Activated CD4-positive, CD25-positive, alpha-beta regulatory T cell treated with anti-CD3 and anti-CD28 coated beads, Interleukin-2, amount 50 U/mL, for 24 hours (primary cell): Measurements from ENCODE around the gene FAM131C.
"Not testable (repeated sequence)": the region's sequence is repeated elsewhere in the genome, so short reads cannot be mapped to it uniquely, and the experiment has no call there.

Source experiments
- ATAC-seq, 2 donors: fragments of 150-1000 bp; cut with Tn5 transposase; one replicate each; pipeline ENCODE4 v1.10.0; 2021; ENCODE audit warnings: mild to moderate bottlenecking in 1 of 2, moderate library complexity in 1 of 2

Gene FAM131C

GRCh38 chr1:16057314-16057915 is 16.0 kb downstream of the FAM131C start:
- ATAC-seq, result not testable (repeated sequence)

GRCh38 chr1:16056521-16056912 is 16.9 kb downstream of the FAM131C start:
- ATAC-seq, result not testable (repeated sequence)

GRCh38 chr1:16055613-16056520 is 17.6 kb downstream of the FAM131C start:
- ATAC-seq, result peak; percentile 89 to 91

GRCh38 chr1:16054598-16055540 is 18.6 kb downstream of the FAM131C start:
- ATAC-seq, result no peak

- no peak for ATAC-seq
These were observed 19.5 kb downstream of the FAM131C start for GRCh38 chr1:16053781-16054502.

GRCh38 chr1:16051949-16052348 is 21.5 kb downstream of the FAM131C start:
- ATAC-seq, result not testable (repeated sequence)

- no peak for ATAC-seq
These were observed 22.4 kb downstream of the FAM131C start for GRCh38 chr1:16051039-16051438.

GRCh38 chr1:16050328-16050727 is 23.1 kb downstream of the FAM131C start:
- no peak for ATAC-seq

GRCh38 chr1:16048573-16049189 is 24.8 kb downstream of the FAM131C start:
- ATAC-seq, result peak in 1 of 2 donors; percentile 29

GRCh38 chr1:16047791-16048475 is 25.5 kb downstream of the FAM131C start:
- no peak for ATAC-seq

GRCh38 chr1:16046842-16047241 is 26.6 kb downstream of the FAM131C start:
- ATAC-seq, result no peak

- no peak for ATAC-seq
These were observed 29.5 kb downstream of the FAM131C start for GRCh38 chr1:16043950-16044349.

- ATAC-seq, result no peak
These were observed 29.9 kb downstream of the FAM131C start, which contains the start of gene CLCNKB for GRCh38 chr1:16043521-16043920. CLCNKB (plus strand) TSS chr1:16043782; CDS start chr1:16044493, 711 bp downstream.

GRCh38 chr1:16042654-16043053 is 30.8 kb downstream of the FAM131C start:
- ATAC-seq, result not testable (repeated sequence)

- no peak for ATAC-seq
These were observed 31.4 kb downstream of the FAM131C start for GRCh38 chr1:16042096-16042495.

- ATAC-seq, result no peak
These were observed 32.3 kb downstream of the FAM131C start for GRCh38 chr1:16041200-16041599.

GRCh38 chr1:16039871-16040270 is 33.6 kb downstream of the FAM131C start:
- not testable (repeated sequence) for ATAC-seq

- ATAC-seq, result no peak
These were observed 34.9 kb downstream of the FAM131C start for GRCh38 chr1:16038620-16038912.

- ATAC-seq, result not testable (repeated sequence)
These were observed 37.0 kb downstream of the FAM131C start for GRCh38 chr1:16036461-16036860.

GRCh38 chr1:16033103-16033632 is 40.3 kb downstream of the FAM131C start:
- ATAC-seq, result not testable (repeated sequence)
